Gastroesophageal sphincter (tissue), 3 donors: ENCODE data around the gene ABCA4.

Experiments
- POLR2A ChIP-seq, 2 donors: fragments of 450-650 bp; IDR thresholded peaks; one replicate each; pipeline ENCODE4 v1.6.1; 2017; ENCODE audit warnings: antibody characterized with exemption in 2 of 2, mild to moderate bottlenecking in 2 of 2, moderate library complexity in 1 of 2
- POLR2AphosphoS5 ChIP-seq: sonication (generic); formaldehyde crosslinking; IDR thresholded peaks from one replicate; pipeline ENCODE4 v1.6.1; 2017; ENCODE audit warnings: antibody characterized with exemption
- TF ChIP-seq, protein P1 (sequence below), 4 experiments: fragments of 200-600 bp in 2 of 4; fragments of 450-650 bp in 2 of 4; sonication (generic) in 1 of 4; IDR thresholded peaks; one replicate each; pipeline ENCODE4 v1.5.1; 2017 to 2019; ENCODE audit warnings: antibody characterized with exemption in 4 of 4, mild to moderate bottlenecking in 2 of 4, moderate library complexity in 2 of 4

DNA sequence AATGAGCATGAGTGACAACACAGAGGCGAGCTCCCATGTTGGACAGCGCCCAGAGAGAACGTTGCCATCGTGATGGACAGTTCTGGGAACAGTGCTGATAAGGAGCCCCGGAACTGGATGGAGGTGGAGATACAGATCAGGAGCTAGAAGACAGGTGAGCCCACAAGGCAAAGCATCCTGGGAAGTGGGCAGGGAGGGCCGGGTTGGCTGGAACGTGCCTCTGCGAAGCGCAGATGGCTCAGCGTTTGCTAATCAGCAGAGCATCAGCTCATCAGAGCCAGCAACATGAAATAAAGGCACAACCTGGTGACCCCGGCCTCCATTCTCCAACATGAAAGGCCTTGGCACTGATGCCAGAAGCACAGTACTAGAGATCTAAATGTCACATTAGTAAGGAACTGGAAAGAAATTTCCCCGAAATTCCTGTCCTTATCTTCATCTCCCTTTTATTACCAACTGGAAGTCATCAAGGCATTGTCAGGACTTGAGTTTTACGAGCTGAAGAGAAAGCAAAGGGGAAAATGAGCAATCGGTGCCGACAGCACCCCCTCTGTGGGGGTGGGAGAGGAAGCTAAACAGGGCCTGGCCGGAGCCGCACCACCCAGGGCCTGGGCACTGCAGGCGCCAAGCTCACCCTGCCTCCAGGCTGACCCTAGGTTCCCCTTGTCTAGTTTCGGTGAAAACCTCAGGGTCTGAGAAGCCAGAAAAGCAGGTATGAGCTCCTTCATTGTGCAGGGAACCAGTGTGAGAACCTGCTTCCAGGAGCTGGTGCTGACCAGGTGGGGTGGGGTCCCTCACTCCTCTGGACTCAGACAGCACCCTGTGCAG lies 19.9 kb downstream of the ABCA4 start:
- TF ChIP-seq, protein P1, sequence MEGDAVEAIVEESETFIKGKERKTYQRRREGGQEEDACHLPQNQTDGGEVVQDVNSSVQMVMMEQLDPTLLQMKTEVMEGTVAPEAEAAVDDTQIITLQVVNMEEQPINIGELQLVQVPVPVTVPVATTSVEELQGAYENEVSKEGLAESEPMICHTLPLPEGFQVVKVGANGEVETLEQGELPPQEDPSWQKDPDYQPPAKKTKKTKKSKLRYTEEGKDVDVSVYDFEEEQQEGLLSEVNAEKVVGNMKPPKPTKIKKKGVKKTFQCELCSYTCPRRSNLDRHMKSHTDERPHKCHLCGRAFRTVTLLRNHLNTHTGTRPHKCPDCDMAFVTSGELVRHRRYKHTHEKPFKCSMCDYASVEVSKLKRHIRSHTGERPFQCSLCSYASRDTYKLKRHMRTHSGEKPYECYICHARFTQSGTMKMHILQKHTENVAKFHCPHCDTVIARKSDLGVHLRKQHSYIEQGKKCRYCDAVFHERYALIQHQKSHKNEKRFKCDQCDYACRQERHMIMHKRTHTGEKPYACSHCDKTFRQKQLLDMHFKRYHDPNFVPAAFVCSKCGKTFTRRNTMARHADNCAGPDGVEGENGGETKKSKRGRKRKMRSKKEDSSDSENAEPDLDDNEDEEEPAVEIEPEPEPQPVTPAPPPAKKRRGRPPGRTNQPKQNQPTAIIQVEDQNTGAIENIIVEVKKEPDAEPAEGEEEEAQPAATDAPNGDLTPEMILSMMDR (IDR thresholded peaks at IDR 0.05), result no peak
- no peak for TF ChIP-seq POLR2A (IDR thresholded peaks at IDR 0.05)
- TF ChIP-seq POLR2AphosphoS5, result no peak
